HTERT RPE-1 (cell line): ENCODE measurements around the gene PBX1.

Source experiments
- in situ Hi-C: fragments of 300-500 bp; cut with MboI; formaldehyde crosslinking; loops from 4 replicates; pipeline ENCODE4 v1.14.3; 2020; ENCODE audit warnings: low sequenced_read_pairs

PBX1 gene

DNA sequence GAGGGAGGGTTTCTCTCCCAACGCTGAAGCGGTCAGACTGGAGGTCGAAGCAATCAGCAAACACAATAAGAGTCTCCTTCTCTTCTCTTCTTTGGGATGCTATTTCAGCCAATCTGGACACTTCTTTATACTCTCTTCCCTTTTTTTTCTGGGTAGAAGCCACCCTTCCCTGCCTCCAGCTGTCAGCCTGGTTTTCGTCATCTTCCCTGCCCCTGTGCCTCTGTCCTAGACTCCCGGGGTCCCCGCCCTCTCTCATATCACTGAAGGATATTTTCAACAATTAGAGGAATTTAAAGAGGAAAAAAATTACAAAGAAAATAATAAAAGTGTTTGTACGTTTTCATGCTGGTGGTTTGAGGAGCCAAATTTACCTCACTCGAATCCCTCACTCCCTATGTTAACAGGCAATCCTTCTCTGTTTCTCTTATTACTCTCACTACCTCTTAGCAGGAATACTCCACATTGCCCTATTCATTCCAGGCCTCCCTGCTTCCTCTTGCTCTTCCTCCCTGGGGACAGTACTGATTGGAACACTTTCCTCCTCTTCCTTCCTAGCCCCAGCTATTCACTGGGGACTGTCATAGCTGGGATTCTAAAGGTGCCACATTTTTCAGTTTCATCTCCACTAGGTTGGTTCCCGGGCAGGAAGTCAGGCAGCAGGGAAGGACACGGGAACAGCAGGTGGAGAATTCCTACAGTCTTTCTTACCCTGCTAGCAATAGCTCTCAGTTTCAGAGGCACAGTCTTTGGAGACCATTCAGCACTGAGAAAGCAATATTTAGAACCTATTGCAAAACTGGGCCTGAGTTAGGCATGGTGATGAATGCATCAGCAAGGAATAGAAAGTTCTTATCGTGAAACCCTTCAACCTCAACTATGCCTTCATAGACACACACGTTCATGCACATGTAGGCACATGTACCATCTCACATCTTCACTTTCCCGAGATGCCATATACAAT lies 288.0 kb downstream of the PBX1 start:
- in situ Hi-C loops, result no loop called here

GRCh38 chr1:164853146-164853545 lies 294.2 kb downstream of the PBX1 start:
- in situ Hi-C loops, result no loop called here

DNA sequence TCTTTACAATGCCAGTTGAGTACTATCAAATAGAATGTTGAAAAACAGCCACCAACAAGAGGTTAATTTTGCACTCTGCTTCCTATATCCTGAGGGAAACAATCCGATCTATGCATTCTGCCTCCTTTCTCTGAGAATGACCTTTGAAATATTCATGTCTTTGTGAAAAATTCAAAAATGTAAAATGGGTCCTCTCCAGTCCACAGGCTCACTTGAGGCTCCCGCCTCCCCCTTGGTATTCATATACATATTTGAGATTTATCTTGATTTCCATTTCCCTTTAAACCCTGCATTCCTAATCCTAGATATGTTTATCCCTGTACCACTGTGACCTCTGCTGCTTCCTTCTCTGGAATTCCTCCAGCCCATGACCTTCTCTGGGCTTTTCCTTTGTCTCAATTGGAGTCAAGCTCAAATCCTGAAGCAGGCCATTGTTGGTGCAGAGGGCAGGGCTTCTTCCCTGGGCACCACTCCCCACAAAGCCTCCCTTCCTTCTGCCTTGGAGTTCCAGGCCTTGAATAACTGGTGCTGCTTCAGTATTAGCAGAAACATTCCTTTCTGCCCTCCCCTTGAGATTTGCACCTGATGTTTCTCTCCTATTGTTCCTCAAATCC lies 296.8 kb downstream of the PBX1 start:
- in situ Hi-C loops, result no loop called here

DNA sequence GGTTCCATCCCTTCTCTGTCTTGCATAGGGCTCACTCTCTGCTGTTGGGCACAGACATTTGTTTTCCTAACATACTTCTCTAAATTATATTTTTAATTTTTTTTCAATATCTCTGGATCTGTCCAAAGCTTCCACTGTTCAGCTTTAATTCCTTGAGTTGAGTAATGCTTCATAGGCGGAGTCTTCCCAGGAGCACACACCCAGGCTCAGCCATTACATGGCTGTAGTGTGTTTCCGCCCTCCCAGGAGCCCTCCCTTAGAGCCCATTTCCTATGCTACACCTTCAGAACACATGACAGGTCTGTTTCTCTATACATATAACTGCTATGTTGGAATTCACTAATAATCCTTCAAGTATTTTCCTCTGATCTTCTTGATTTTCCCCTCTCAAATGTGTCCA lies 297.4 kb downstream of the PBX1 start:
- in situ Hi-C loops, result no loop called here

- in situ Hi-C loops, result no loop called here
Measured at GRCh38 chr1:164857439-164857838, 298.5 kb downstream of the PBX1 start.

GRCh38 chr1:164858096-164858632 lies 299.2 kb downstream of the PBX1 start:
- in situ Hi-C loops, result no loop called here

- in situ Hi-C loops, result no loop called here
Measured at GRCh38 chr1:164861632-164862031, 302.6 kb downstream of the PBX1 start.

GRCh38 chr1:164863056-164863455 lies 304.1 kb downstream of the PBX1 start:
- in situ Hi-C loops, result no loop called here

DNA sequence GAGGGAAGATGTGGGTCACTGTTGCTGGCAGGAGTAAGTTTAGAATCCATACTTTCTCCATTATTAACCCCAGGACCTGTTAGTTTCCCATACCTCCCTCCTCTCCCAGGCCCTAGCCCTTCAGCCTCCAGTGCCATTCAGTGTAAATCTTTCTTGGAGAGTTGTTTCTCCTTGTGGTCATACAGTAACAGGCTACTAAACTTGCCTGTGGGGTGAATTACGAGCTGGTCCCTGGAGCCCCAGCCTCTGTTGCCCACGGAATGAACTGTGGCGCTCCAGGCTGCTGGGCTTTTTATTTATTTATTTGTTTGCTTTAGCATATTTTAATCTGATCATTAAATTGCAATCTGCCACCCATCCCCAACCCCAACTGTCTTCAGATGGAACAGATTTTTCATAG lies 305.2 kb downstream of the PBX1 start:
- in situ Hi-C loops, result no loop called here

- in situ Hi-C loops, result no loop called here
Measured at GRCh38 chr1:164865385-164865784, 306.4 kb downstream of the PBX1 start.

- in situ Hi-C loops, result no loop called here
Measured at GRCh38 chr1:164867590-164867989, 308.6 kb downstream of the PBX1 start.

GRCh38 chr1:164868990-164869389 lies 310.0 kb downstream of the PBX1 start:
- in situ Hi-C loops, result no loop called here

DNA sequence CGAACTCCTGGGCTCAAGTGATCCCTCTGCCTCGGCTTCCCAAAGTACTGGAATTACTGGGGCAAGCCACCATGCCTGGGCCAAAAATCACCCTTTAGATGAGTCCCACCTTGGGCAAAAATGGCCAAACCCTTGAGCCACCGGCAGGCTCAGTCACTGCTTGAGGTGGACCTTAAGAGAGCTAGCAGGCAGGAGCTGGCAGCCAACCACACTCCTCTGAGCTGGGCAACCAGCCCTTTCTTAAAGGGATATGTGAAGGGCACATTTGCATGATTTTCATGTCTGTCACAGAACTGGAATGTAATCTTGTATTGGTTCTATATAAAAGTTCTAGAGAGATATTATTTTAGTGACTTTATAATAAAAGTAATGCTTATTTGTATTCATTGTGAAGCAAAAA lies 316.5 kb downstream of the PBX1 start:
- in situ Hi-C loops, result no loop called here

GRCh38 chr1:164876398-164877116 lies 317.6 kb downstream of the PBX1 start:
- in situ Hi-C loops, result no loop called here

GRCh38 chr1:164880199-164880598 lies 321.2 kb downstream of the PBX1 start:
- in situ Hi-C loops, result no loop called here

DNA sequence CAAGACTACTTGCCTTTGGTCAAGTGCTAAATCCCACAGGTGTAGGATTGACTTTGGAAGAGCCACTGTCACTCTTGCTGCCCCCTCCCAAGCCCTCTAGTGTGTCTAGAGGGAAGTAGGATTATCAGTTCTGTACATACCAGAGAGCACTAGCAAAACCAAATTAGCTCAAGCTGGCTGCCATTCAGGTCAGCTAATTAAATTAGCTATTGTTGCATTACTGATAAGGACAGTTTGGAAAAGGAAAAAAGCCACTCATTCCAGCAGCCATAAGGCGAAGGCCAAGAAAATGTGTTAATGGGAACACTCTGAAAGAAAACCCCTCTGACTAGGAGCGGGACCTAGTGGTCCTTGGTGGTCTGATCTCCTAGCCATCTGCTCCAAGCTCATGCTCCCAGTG lies 321.7 kb downstream of the PBX1 start:
- in situ Hi-C loops, result no loop called here

- in situ Hi-C loops, result no loop called here
Measured at GRCh38 chr1:164885311-164885710, 326.3 kb downstream of the PBX1 start.

DNA sequence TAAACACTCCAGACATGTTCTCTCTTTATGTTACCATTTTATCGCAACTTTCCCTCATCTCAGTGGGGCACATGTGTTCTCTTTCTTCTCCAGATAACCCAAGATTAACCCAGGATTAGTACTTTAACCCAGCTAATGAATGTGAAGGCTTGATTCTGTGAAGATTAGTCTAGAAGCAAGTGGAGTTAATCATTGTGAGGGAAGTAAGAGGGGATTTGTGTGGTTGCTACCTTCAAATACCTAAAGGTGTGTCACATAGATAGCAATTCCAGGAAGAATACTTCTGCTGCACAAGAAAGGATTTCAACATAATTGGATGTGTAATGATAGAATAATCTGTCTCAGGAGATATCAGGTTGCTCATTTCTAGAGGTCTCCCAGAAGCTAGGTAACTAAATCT lies 327.1 kb downstream of the PBX1 start:
- in situ Hi-C loops, result no loop called here

DNA sequence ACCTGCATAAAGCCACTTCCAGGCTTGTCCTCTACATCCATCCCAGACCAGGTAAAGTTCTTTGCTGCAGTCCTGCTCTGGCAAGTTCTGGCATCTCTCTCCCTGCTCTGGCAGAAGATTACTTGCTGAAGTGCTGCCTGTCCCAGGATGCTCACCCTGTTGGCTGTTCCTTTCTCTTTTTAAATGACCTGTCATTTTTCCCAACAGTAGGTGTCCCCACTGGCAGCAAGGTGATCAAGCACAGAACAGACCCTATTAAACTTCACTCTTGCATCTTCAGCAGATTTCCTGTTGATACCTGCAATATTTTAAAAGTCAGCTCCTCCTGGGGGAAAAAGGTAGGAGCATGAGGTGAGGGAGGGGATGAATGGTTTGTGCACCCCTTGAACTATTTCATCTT lies 332.6 kb downstream of the PBX1 start:
- in situ Hi-C loops, result no loop called here

DNA sequence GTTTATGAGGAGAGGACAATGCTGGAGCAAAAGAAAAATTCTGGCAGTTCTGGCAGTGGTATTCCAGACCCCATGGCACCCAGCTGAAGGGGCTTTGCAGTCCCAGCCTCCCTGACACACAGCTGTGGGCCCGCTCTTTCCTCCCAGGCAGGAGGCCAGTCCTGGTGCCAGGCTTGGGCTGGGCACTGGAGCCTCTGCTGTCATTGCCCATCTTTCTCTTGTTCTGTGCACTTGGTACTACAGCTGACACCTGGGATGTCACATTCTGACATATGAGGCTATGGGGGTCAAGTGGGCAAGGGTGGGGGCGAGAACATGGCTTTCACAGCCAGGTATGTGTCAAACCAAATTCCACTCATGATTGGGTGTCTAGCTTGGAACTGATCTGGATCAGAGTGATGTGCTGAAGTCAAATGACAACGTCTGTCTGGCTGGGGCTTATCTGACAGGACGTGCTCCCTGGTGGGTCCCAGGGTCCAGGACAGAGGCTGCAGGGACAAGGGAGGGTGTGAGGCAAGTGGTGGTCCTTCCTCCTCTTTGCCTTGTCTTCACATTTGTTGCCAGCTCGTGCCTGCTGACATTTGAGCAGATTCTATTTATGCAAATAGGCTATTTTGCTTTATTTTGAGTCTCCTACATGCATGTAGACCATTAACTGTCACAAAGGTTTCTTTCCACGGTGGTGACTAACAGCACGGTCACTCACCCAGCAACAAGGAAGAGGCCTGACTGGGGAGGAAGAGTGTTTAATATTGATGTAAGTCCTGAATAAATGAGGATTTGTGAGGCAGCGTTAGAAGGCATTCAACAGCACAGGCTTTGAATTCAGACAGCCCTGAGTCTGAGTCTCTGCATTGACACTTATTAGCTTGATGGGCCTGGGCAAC lies 336.3 kb downstream of the PBX1 start:
- in situ Hi-C loops, result no loop called here
